GM20000 (cell line): ENCODE measurements around the gene ZNF619.

ENCODE experiments used
- DNase-seq: peaks from one replicate; pipeline ENCODE4 v3.0.0; 2012; ENCODE audit warnings: low spot score
- TF ChIP-seq, protein P1 (sequence below): IDR thresholded peaks from 2 replicates; pipeline ENCODE4 v1.5.1; 2012; ENCODE audit warnings: mild to moderate bottlenecking, control low read depth; ENCODE audit errors: extremely low read depth, missing control alignments

Gene ZNF619

DNA sequence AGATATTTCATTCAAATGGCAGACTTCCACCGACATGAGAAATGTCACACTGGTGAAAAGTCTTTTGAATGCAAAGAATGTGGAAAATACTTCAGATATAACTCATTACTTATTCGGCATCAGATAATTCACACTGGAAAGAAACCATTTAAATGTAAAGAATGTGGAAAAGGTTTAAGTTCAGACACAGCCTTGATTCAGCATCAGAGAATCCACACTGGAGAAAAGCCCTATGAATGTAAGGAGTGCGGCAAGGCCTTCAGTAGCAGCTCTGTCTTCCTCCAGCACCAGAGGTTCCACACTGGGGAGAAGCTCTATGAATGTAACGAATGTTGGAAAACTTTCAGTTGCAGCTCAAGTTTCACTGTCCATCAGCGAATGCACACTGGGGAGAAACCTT, 39.3 kb downstream of the ZNF619 start:
- no peak for DNase-seq
- TF ChIP-seq, protein P1, sequence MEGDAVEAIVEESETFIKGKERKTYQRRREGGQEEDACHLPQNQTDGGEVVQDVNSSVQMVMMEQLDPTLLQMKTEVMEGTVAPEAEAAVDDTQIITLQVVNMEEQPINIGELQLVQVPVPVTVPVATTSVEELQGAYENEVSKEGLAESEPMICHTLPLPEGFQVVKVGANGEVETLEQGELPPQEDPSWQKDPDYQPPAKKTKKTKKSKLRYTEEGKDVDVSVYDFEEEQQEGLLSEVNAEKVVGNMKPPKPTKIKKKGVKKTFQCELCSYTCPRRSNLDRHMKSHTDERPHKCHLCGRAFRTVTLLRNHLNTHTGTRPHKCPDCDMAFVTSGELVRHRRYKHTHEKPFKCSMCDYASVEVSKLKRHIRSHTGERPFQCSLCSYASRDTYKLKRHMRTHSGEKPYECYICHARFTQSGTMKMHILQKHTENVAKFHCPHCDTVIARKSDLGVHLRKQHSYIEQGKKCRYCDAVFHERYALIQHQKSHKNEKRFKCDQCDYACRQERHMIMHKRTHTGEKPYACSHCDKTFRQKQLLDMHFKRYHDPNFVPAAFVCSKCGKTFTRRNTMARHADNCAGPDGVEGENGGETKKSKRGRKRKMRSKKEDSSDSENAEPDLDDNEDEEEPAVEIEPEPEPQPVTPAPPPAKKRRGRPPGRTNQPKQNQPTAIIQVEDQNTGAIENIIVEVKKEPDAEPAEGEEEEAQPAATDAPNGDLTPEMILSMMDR: no peak

GRCh38 chr3:40518067-40518466, 41.1 kb downstream of the ZNF619 start:
- TF ChIP-seq, protein P1: no peak
- DNase-seq: no peak

DNA sequence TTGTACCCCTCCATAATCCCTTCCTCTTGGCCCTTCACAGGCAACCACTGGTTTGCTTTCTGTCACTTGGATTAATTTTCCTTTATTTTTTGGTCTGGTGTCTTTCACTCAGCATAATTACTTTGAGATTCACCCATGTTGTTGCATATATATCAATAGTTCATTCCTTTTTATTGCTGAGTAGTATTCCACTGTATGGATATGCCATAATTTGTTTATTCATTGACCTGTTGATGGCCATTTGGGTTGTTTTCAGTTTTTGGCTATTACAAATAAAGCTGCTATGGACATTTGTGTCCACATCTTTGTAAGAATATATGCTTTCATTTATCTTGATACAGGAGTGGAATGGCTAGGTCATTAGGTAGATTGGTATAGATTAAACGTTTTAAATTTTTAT, 41.9 kb downstream of the ZNF619 start:
- no peak for DNase-seq
- TF ChIP-seq, protein P1: no peak

- TF ChIP-seq, protein P1: no peak
- DNase-seq: no peak
These were observed 44.3 kb downstream of the ZNF619 start for GRCh38 chr3:40521254-40521653.

DNA sequence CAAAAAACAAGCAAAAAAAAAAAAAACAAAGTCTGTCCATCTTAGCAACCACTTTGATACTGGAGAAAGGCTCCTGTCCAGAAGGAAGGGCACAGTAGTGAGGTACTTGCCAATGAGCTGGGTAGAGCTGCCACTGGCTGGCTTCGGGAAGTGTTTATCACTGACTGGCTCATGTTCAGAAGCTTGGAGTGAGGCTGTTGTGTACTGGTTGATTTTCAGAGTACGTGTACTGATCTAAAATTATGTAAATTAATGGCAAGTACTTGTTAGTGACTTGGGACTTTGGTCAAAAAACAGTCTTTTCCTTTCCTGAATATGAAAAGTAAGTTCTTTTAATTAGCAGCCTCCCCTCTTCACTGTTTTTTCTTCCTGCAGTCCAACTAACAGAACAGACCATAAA, 46.9 kb downstream of the ZNF619 start:
- DNase-seq: no peak
- TF ChIP-seq, protein P1: no peak

- DNase-seq: no peak
- TF ChIP-seq, protein P1: no peak
These were observed 47.3 kb downstream of the ZNF619 start for GRCh38 chr3:40524222-40524567.

GRCh38 chr3:40524568-40525285, 47.8 kb downstream of the ZNF619 start, which contains the start of gene ZNF621:
ZNF621 (plus strand) TSS chr3:40524960; CDS start chr3:40525841, 881 bp downstream.
- peak; percentile 91 for DNase-seq
- TF ChIP-seq, protein P1: peak; percentile 13
